Measurements from ENCODE around the gene AK1.

AK1 gene

DNA sequence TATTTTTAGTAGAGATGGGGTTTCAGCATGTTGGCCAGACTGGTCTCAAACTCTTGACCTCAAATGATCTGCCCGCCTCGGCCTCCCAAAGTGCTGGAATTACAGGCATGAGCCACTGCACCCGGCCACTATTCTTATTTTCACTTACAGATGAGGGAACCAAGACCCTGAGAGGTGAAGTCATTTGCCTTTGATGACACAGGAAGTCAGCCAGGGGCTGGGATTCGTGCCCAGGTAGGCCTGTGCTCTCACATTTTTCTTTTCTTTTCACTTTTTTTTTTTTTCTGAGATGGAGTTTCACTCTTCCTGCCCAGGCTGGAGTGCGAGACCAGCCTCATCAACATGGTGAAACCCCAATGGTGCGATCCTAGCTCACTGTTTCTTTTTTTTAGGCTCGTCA lies 45.2 kb downstream of the AK1 start:
- no peak for DNase-seq
- TF ChIP-seq CTCF (IDR thresholded peaks at IDR 0.05; ENCODE audit: low read depth, low read length), result no peak
- Histone ChIP-seq H3K27ac (no peak overlapping the region), H3K4me3 (ENCODE audit: low read depth, low read length) (no peak overlapping the region), H3K27me3 (ENCODE audit: insufficient read depth, low read depth, severe bottlenecking) (no peaks in the 10 kb centered on the region), H3K36me3 (no peaks in the 10 kb centered on the region), H3K9me3 (ENCODE audit: severe bottlenecking) (peaks cover 2% of the 10 kb centered on the region)

- peaks cover 2% of the 10 kb centered on the region for H3K9me3 ChIP-seq (ENCODE audit: severe bottlenecking)
- TF ChIP-seq CTCF (IDR thresholded peaks at IDR 0.05; ENCODE audit: low read depth, low read length), result no peak
- H3K27ac ChIP-seq, result no peak overlapping the region
- H3K36me3 ChIP-seq, result no peaks in the 10 kb centered on the region; the same call in 1 of the 2 replicates
- H3K27me3 ChIP-seq (ENCODE audit: insufficient read depth, low read depth, severe bottlenecking), result no peaks in the 10 kb centered on the region
- H3K4me3 ChIP-seq (ENCODE audit: low read depth, low read length), result no peak overlapping the region
- no peak for DNase-seq
These were observed 48.1 kb downstream of the AK1 start for GRCh38 chr9:127829205-127829906.

DNA sequence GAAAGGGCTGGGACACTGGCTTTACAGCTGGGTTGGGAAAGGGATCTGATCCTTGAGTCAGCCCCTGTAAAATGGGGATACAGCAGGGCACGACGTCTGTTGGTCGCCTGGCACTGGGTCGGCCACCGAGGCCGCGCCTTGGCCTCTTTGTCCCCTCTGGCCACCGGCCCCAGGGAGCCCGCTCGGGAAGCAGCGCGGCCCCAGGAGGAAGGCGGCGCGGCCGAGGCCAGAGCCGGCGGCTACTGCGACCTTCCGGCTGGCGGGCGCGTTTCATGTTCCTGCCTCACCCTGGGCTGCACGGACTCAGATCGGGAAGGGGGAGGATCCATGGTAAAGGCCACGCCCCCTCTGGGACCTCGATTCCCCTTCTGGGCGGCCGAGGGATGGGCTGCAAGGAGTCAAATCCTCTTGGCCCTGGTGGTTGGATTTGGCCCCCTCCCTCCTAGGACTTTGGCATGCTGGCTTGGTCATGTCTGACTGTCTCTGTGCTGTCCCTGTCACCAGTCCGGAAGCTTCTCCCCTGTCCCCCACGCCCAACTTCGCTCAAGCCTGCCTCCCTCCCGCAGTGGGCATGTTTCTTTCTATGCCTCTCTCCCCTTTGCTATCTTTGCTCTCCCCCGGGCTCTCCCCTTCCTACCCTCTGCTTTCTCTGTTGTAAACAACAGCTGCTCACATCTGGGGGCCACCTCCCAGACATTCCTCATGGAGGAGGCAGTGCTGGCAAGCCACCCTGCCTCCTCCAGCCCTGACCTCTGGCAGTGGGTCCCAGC lies 49.0 kb downstream of the AK1 start:
- H3K36me3 ChIP-seq, result peaks cover 5% of the 10 kb centered on the region
- H3K27me3 ChIP-seq (ENCODE audit: insufficient read depth, low read depth, severe bottlenecking), result no peaks in the 10 kb centered on the region
- no peaks in the 10 kb centered on the region for H3K9me3 ChIP-seq (ENCODE audit: severe bottlenecking)
- DNase-seq, result no peak
- TF ChIP-seq CTCF (IDR thresholded peaks at IDR 0.05; ENCODE audit: low read depth, low read length), result no peak
- H3K4me3 ChIP-seq (ENCODE audit: low read depth, low read length), result no peak overlapping the region
- H3K27ac ChIP-seq, result no peak overlapping the region

DNA sequence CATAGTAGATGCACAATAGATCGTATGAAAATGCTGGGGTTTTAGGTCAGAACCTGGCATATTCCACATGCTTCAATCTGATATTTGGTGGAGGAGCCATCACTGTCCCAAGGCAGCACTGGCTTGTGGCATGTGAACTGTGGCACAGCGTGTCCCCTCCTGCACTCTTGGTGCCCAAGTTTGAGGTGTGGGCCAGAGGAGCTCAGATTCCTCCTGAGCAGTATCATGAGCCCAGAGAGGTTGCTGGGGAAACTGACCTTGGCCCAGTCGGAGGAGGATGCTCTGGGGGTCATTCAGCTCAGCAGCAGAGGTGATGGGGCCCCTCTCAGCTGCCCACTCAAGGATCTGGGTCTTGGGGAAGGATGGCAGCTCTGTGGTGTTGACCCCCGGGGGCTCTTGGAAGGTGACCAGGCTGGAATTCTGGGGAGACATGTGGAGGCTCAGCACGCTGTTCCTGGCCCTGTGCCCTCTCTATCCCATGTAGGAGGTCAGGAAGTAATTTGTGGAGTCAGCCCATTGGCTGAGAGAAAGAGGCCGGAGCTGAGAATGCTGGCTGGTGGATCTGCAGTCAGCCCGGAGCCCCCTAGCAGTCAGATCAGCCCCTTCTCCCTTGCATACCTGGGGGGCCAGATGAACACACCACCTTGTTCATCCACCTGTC lies 51.1 kb downstream of the AK1 start:
- no peak for DNase-seq
- no peaks in the 10 kb centered on the region for H3K27me3 ChIP-seq (ENCODE audit: insufficient read depth, low read depth, severe bottlenecking)
- no peak for TF ChIP-seq CTCF (IDR thresholded peaks at IDR 0.05; ENCODE audit: low read depth, low read length)
- H3K4me3 ChIP-seq (ENCODE audit: low read depth, low read length), result no peak overlapping the region
- peak overlapping the region; percentile 18 for H3K27ac ChIP-seq
- no peaks in the 10 kb centered on the region for H3K9me3 ChIP-seq (ENCODE audit: severe bottlenecking)
- H3K36me3 ChIP-seq, result peaks cover 5% of the 10 kb centered on the region

DNA sequence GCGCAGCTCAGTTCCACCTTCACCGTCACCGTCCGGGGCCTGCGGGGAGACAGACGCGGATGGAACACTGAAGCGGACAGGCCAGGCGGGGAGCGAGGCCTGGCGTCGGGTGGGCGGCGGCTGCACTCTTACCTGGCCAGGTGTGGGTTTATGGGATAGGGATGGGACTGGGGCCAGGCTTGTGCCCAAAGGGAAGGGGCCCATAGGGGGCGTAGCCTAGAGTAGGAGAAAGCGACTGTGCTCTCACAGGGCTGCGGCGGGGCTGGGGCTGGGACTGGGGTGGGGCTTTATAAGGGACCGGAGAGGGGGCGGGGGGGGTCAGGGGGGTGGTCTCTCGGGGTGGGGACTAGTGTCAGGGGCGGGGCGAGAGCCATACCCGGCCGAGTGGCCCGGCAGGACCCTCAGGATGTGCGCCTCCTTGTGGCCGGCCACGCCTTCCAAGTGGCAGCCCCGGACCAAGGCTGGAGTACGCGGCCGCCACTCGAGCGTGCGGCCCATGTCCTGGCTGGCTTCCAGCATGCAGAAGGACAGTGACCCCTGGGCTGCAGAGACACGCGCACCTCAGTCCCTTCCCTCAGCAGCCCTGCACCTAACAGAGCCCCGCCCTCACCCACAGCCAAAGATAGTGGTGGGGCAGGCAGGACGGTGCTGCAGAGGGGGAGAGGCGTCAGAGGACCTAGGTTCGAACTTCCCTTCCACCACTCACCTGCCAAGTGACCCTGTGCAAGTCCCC lies 52.0 kb downstream of the AK1 start:
- Histone ChIP-seq H3K36me3 (peaks cover 5% of the 10 kb centered on the region), H3K27ac (peak overlapping the region; percentile 18), H3K27me3 (ENCODE audit: insufficient read depth, low read depth, severe bottlenecking) (no peaks in the 10 kb centered on the region), H3K4me3 (ENCODE audit: low read depth, low read length) (no peak overlapping the region), H3K9me3 (ENCODE audit: severe bottlenecking) (no peaks in the 10 kb centered on the region)
- peak; percentile 70 for TF ChIP-seq CTCF (IDR thresholded peaks at IDR 0.05; ENCODE audit: low read depth, low read length)
- DNase-seq, result peak; percentile 68
